ENCODE data around the gene IQCB1. TPM values are rescaled to one million over a fixed set of nuclear protein-coding genes. Genes with fewer than 3 reads are reported as not detected.
A peak's percentile ranks its signal among the peaks of the same experiment; 100 is the strongest.

The IQCB1 gene
- total and polyA plus RNA-seq, 2 experiments from 2014 or later, result 28.8 to 39.0 TPM

DNA sequence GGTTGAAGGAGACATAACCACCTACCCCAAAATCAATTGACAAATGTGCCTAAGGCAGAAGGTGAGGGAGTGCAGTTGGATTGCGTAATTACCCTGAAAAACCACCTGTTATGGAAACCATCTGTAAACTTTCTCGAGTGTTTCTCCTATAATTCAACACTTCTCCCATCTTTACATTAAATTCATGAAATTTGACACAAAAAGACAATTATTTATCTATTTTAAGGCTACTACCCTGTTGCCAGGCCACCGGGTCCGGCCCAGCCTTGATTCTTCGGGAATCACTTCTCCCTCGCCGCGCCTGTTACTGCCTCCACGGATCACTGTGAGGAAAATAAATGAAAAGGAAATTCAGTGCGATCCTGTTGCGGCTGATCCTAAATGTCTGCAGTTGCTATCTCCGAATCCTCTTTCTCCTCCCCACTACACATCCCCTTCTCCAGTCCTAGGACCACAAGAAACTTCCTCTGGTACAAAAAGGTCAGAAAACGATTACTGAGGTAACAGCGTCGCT lies 646 bp downstream of the IQCB1 start:
- Mint-ChIP-seq H3K27me3 (ENCODE audit: insufficient read depth, low read depth, poor library complexity) (no peaks in the 10 kb centered on the region), H3K4me1 (peaks cover 12% of the 10 kb centered on the region; the same call in 2 of the 3 replicates), H3K27ac (peak overlapping the region; percentile 80), H3K4me3 (peak overlapping the region; percentile 94), H3K9me3 (no peaks in the 10 kb centered on the region; the same call in 2 of the 3 replicates), H3K36me3 (ENCODE audit: low read depth) (peaks cover 26% of the 10 kb centered on the region)
- Histone ChIP-seq H3K4me1 (ENCODE audit: insufficient read depth) (peaks cover 11% of the 10 kb centered on the region; the same call in 1 of the 2 replicates), H3K9me2 (ENCODE audit: insufficient read depth) (no peaks in the 10 kb centered on the region), H3K27me3 (ENCODE audit: insufficient read depth) (peaks cover 11% of the 10 kb centered on the region), H3K79me2 (replicated peaks; ENCODE audit: insufficient read depth) (peaks cover 24% of the 10 kb centered on the region; the same call in 1 of the 2 replicates), H3F3A (replicated peaks; ENCODE audit: low read depth) (no peaks in the 10 kb centered on the region), H3K27ac (ENCODE audit: low read depth) (no peak overlapping the region), H2AFZ (peak overlapping the region; percentile 99), H3K36me3 (ENCODE audit: insufficient read depth) (0 out of 2 replicates have a peak, but pooled peaks cover 4% of the 10 kb centered on the region), H3K4me2 (peak overlapping the region; percentile 85), H4K20me1 (replicated peaks; ENCODE audit: insufficient read depth) (no peaks in the 10 kb centered on the region), H3K4me3 (peak overlapping the region; percentile 90)
- TF ChIP-seq ZNF114 (CRISPR knock-in tag; IDR thresholded peaks at IDR 0.05) (no peak), EZH2phosphoT487 (IDR thresholded peaks at IDR 0.05; ENCODE audit: unreplicated experiment) (no peak), EZH2 (IDR thresholded peaks at IDR 0.05; ENCODE audit: low read depth, unreplicated experiment) (no peak), CREB1 (CRISPR knock-in tag; IDR thresholded peaks at IDR 0.05; ENCODE audit: low read depth) (no peak), POLR2AphosphoS5 (IDR thresholded peaks at IDR 0.05; ENCODE audit: low read depth) (no peak), JUNB (IDR thresholded peaks at IDR 0.05; ENCODE audit: unreplicated experiment) (no peak), STAT1 (IDR thresholded peaks at IDR 0.05; ENCODE audit: unreplicated experiment) (no peak), NANOG (IDR thresholded peaks at IDR 0.05; ENCODE audit: borderline replicate concordance) (no peak), ZNF331 (CRISPR knock-in tag; IDR thresholded peaks at IDR 0.05; ENCODE audit: low read depth) (no peak), ETS1 (IDR thresholded peaks at IDR 0.05) (no peak)
- TF ChIP-seq, protein P1, sequence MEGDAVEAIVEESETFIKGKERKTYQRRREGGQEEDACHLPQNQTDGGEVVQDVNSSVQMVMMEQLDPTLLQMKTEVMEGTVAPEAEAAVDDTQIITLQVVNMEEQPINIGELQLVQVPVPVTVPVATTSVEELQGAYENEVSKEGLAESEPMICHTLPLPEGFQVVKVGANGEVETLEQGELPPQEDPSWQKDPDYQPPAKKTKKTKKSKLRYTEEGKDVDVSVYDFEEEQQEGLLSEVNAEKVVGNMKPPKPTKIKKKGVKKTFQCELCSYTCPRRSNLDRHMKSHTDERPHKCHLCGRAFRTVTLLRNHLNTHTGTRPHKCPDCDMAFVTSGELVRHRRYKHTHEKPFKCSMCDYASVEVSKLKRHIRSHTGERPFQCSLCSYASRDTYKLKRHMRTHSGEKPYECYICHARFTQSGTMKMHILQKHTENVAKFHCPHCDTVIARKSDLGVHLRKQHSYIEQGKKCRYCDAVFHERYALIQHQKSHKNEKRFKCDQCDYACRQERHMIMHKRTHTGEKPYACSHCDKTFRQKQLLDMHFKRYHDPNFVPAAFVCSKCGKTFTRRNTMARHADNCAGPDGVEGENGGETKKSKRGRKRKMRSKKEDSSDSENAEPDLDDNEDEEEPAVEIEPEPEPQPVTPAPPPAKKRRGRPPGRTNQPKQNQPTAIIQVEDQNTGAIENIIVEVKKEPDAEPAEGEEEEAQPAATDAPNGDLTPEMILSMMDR (conservative IDR thresholded peaks at IDR 0.05; ENCODE audit: low read depth in 2 of 2), result no peak
- TF ChIP-seq, protein P2, sequence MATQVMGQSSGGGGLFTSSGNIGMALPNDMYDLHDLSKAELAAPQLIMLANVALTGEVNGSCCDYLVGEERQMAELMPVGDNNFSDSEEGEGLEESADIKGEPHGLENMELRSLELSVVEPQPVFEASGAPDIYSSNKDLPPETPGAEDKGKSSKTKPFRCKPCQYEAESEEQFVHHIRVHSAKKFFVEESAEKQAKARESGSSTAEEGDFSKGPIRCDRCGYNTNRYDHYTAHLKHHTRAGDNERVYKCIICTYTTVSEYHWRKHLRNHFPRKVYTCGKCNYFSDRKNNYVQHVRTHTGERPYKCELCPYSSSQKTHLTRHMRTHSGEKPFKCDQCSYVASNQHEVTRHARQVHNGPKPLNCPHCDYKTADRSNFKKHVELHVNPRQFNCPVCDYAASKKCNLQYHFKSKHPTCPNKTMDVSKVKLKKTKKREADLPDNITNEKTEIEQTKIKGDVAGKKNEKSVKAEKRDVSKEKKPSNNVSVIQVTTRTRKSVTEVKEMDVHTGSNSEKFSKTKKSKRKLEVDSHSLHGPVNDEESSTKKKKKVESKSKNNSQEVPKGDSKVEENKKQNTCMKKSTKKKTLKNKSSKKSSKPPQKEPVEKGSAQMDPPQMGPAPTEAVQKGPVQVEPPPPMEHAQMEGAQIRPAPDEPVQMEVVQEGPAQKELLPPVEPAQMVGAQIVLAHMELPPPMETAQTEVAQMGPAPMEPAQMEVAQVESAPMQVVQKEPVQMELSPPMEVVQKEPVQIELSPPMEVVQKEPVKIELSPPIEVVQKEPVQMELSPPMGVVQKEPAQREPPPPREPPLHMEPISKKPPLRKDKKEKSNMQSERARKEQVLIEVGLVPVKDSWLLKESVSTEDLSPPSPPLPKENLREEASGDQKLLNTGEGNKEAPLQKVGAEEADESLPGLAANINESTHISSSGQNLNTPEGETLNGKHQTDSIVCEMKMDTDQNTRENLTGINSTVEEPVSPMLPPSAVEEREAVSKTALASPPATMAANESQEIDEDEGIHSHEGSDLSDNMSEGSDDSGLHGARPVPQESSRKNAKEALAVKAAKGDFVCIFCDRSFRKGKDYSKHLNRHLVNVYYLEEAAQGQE (IDR thresholded peaks at IDR 0.05; ENCODE audit: unreplicated experiment), result no peak
- TF ChIP-seq, protein P3, sequence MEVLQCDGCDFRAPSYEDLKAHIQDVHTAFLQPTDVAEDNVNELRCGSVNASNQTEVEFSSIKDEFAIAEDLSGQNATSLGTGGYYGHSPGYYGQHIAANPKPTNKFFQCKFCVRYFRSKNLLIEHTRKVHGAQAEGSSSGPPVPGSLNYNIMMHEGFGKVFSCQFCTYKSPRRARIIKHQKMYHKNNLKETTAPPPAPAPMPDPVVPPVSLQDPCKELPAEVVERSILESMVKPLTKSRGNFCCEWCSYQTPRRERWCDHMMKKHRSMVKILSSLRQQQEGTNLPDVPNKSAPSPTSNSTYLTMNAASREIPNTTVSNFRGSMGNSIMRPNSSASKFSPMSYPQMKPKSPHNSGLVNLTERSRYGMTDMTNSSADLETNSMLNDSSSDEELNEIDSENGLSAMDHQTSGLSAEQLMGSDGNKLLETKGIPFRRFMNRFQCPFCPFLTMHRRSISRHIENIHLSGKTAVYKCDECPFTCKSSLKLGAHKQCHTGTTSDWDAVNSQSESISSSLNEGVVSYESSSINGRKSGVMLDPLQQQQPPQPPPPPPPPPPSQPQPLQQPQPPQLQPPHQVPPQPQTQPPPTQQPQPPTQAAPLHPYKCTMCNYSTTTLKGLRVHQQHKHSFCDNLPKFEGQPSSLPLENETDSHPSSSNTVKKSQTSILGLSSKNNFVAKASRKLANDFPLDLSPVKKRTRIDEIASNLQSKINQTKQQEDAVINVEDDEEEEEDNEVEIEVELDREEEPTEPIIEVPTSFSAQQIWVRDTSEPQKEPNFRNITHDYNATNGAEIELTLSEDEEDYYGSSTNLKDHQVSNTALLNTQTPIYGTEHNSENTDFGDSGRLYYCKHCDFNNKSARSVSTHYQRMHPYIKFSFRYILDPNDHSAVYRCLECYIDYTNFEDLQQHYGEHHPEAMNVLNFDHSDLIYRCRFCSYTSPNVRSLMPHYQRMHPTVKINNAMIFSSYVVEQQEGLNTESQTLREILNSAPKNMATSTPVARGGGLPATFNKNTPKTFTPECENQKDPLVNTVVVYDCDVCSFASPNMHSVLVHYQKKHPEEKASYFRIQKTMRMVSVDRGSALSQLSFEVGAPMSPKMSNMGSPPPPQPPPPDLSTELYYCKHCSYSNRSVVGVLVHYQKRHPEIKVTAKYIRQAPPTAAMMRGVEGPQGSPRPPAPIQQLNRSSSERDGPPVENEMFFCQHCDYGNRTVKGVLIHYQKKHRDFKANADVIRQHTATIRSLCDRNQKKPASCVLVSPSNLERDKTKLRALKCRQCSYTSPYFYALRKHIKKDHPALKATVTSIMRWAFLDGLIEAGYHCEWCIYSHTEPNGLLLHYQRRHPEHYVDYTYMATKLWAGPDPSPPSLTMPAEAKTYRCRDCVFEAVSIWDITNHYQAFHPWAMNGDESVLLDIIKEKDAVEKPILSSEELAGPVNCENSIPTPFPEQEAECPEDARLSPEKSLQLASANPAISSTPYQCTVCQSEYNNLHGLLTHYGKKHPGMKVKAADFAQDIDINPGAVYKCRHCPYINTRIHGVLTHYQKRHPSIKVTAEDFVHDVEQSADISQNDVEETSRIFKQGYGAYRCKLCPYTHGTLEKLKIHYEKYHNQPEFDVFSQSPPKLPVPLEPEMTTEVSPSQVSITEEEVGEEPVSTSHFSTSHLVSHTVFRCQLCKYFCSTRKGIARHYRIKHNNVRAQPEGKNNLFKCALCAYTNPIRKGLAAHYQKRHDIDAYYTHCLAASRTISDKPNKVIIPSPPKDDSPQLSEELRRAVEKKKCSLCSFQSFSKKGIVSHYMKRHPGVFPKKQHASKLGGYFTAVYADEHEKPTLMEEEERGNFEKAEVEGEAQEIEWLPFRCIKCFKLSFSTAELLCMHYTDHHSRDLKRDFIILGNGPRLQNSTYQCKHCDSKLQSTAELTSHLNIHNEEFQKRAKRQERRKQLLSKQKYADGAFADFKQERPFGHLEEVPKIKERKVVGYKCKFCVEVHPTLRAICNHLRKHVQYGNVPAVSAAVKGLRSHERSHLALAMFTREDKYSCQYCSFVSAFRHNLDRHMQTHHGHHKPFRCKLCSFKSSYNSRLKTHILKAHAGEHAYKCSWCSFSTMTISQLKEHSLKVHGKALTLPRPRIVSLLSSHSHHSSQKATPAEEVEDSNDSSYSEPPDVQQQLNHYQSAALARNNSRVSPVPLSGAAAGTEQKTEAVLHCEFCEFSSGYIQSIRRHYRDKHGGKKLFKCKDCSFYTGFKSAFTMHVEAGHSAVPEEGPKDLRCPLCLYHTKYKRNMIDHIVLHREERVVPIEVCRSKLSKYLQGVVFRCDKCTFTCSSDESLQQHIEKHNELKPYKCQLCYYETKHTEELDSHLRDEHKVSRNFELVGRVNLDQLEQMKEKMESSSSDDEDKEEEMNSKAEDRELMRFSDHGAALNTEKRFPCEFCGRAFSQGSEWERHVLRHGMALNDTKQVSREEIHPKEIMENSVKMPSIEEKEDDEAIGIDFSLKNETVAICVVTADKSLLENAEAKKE (CRISPR knock-in tag; IDR thresholded peaks at IDR 0.05), result no peak
- peak; percentile 12 for ATAC-seq
- DNase-seq (ENCODE audit: low spot score), result peak; percentile 33
